ENCODE data around the gene ST6GALNAC3.
"Not testable (repeated sequence)": the region's sequence is repeated elsewhere in the genome, so short reads cannot be mapped to it uniquely, and the experiment has no call there.

ST6GALNAC3 gene

GRCh38 chr1:76640092-76640491, 565.5 kb downstream of the ST6GALNAC3 start:
- H3K27ac ChIP-seq = no peak overlapping the region
- TF ChIP-seq CTCF (conservative IDR thresholded peaks at IDR 0.05) = no peak

GRCh38 chr1:76640723-76641122, 566.2 kb downstream of the ST6GALNAC3 start:
- no peak for TF ChIP-seq CTCF (conservative IDR thresholded peaks at IDR 0.05)
- H3K27ac ChIP-seq = no peak overlapping the region

GRCh38 chr1:76644139-76644538, 569.6 kb downstream of the ST6GALNAC3 start:
- no peak for TF ChIP-seq CTCF (conservative IDR thresholded peaks at IDR 0.05)

GRCh38 chr1:76652860-76653259, 578.3 kb downstream of the ST6GALNAC3 start:
- not testable (repeated sequence) for H3K27ac ChIP-seq

More at GRCh38 chr1:76644139-76644538, 569.6 kb downstream of the ST6GALNAC3 start:
- H3K27ac ChIP-seq = no peak overlapping the region

GRCh38 chr1:76657623-76658022, 583.1 kb downstream of the ST6GALNAC3 start:
- H3K27ac ChIP-seq = no peak overlapping the region
- no peak for TF ChIP-seq CTCF (conservative IDR thresholded peaks at IDR 0.05)

- no peak overlapping the region for H3K27ac ChIP-seq
- no peak for TF ChIP-seq CTCF (conservative IDR thresholded peaks at IDR 0.05)
These were observed 584.8 kb downstream of the ST6GALNAC3 start for GRCh38 chr1:76659171-76659940.

- H3K27ac ChIP-seq = no peak overlapping the region
- TF ChIP-seq CTCF (conservative IDR thresholded peaks at IDR 0.05) = no peak
These were observed 587.0 kb downstream of the ST6GALNAC3 start for GRCh38 chr1:76661531-76661930.

- TF ChIP-seq CTCF (conservative IDR thresholded peaks at IDR 0.05) = no peak
- peak overlapping the region; percentile 36 for H3K27ac ChIP-seq
These were observed 592.0 kb downstream of the ST6GALNAC3 start for GRCh38 chr1:76666499-76666898.

Data from VCaP (cell line).